ENCODE results near the gene DMXL1.
"Not testable (repeated sequence)": the region's sequence is repeated elsewhere in the genome, so short reads cannot be mapped to it uniquely, and the experiment has no call there.

The DMXL1 gene

DNA sequence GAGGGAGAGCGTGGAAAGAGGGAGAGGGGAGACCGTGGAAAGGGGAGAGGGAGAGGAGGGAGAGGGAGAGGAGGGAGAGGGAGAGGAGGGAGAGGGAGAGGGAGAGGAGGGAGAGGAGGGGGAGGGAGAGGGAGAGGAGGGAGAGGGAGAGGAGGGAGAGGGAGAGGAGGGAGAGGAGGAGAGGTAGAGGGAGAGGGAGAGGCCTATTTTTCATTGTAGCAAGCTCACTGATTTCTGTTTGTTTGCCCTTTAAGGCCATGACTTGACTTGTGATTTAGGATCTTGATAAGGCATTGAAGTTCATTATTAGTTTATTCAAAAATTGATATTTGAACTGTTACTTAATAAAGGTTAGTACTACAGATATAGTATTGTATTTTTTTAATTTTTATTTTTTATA is 52.4 kb downstream of the DMXL1 start:
- no peak for DNase-seq

DNA sequence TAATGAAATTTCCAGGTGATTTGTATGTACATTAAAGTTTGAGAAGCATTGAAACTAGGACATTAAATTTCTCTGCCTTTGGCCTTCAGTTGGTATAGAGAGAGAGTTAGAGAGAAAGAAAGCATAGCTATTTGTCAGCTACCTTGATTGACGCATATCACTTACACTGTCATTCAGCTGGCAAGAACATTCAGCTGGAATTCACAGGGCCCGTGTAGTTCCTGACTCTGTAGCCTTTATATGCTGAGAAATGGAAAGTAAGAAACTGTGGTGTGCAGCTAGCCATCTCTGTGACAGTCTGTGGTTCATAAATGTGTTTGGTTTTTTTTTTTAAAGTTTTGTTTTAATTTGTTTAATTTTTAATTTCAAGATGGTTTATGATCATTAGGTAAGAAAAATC is 58.9 kb downstream of the DMXL1 start:
- DNase-seq: no peak

DNA sequence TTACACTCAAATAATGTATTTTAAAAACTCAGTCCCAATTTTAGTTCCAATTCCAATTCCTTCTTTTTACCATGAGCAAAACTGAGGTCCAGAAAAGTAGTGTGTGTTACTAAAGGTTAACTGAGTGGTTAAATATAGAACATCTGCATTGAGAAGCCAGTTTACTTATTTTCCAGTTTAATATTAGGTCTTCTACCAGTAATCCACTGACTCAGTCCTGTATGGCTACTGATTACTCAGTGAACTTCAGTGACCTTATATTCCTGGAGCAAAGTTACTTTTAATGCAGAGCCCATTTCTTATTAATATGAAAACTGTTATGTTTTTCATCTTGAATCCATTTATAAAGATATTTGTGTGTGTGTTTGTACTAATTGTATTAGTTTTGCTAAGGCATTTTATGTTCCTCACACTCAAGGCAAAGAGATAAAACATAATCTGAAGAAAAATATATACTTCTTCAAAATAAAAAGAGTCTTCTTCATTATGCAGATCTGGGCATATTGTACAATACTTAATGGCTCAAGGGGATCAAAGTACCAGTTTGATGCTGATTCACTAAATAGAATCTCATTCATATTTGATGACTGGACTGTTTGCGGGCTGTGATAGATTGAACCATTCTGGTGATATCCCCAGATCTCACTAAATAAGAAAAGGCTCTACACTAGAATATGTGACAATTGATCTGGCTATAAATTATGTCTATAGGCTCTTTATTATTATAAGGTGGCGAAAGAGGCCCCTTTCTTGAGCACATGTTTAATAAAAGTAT is 60.8 kb downstream of the DMXL1 start:
- no peak for DNase-seq

DNA sequence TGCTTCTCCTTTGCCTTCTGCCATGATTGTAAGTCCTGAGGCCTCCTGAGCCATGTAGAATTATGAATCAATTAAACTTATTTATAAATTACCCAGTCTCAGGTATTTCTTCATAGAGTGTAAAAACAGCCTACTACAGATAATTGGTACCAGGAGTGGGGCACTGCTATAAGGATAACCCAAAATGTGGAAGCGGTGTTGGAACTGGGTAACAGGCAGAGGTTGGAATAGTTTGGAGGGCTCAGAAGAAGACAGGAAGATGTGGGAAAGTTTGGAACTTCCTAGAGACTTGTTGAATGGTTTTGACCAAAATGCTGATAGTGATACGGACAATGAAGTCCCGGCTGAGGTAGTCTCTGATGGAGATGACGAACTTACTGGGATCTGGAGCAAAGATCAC is 64.9 kb downstream of the DMXL1 start:
- not testable (repeated sequence) for DNase-seq

DNA sequence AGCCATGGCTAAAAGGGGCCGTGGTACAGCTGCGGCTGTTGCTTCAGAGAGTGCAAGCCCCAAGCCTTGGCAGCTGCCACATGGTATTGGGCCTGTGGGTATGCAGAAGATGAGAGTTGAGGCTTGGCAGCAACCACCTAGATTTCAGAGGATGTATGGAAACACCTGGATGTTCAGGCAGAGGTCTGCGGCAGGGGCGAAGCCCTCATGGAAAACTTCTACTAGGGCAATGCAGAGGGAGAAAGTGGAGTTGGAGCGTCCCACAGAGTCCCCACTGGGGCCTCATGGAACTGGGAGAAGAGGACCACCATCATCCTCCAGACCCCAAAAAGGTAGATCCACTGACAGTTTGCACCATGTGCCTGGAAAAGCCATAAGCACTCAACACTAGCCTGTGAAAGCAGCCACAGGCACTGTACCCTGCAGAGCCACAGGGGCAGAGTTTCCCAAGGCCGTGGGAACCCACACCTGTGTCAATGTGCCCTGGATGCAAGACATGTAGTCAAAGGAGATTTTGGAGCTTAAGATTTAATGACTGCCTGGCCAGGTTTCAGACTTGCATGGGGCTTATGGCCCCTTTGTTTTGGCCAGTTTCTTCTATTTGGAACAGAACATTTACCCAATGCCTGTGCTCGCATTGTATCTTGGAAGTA is 65.9 kb downstream of the DMXL1 start:
- no peak for DNase-seq

DNA sequence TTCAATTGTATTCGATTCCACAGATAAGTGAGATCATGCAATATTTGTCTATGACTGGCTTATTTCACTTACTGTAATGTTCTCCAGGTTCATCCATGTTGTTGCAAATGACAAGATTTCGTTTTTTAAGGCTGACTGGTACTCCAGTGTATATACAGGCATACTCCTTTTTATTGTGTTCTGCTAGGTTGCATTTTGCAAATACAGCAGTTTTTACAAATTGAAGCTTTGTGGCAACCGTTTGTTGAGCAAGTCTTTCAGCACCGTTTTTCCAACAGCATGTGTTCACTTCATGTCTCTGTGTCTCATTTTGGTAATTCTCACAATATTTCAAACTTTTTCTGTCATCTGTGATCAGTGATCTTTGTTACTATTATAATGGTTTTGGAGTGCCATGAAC is 82.7 kb downstream of the DMXL1 start:
- DNase-seq: no peak

DNA sequence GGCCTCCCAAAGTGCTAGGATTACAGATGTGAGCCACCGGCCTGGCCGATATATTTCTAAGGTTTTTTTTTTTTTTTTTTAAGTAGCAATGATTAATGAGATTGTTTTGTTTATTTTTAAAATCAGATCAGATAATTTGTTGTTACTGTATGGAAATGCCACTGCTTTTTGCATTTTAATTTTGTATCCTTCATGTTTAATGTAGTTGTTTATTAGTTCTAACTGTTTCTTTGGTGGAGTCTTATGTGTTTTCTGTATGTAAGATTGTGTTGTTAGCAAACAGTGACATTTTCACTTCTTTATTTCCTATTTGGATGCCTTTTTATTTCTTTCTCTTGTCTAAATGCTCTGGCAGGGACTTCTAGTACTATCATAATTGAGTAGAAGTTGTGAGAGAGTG is 87.3 kb downstream of the DMXL1 start:
- DNase-seq: no peak

DNA sequence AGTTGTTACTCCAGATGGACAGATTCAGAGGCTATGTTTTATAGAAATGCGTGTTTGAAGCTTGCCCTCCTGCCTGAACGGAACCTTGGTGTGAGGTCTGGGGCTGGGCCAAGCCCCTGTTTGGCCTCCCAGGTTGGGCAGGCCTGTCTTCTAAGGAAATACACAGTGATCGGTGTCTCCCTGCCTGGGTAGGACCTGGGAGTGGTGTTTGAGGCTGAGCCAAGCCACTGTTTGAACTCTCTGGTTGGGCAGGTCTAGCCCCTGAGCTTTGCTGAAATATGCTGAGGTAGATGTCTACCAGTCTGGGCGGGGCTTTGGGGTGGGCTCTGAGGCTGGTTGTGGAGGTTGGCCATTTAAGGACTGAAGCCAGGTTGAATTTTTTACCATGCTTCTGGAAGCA is 90.5 kb downstream of the DMXL1 start:
- DNase-seq: no peak

DNA sequence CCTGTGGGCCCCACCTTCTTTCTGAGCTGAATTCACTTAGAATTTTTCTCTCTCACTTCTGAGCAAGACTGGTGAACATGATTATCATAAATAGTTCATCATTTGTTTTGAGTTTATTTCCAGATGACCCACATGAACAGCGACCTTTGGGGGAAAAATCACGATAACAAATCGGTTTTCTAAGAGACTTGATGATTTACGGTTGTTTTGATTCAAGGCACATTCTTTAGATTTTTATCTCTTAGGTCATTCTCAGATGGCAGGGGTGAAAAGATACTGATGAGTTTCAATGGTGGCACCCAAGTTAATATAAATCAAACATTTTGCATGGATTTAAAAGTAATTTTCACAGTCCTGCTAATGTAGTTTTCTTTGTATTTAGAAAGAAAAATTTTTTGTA is 95.1 kb downstream of the DMXL1 start:
- no peak for DNase-seq

DNA sequence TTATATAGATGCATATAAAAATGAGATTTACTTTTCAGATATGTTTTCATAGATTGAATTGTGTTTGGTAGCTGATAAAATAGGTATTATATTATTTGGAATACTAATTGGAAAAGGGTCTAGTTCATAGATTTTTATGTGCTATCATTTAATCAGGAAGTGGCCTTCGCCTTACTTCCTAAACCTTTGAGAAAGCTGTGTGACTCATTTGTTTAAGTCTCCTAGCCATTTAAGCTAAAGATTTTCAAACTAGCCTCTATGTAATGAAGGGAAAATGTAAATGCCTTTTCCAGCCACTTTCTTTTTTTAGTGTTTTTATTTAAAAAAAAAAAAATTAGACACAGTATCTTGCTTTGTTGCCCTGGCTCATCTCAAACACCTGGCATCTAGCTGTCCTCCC is 97.5 kb downstream of the DMXL1 start:
- DNase-seq: no peak

DNA sequence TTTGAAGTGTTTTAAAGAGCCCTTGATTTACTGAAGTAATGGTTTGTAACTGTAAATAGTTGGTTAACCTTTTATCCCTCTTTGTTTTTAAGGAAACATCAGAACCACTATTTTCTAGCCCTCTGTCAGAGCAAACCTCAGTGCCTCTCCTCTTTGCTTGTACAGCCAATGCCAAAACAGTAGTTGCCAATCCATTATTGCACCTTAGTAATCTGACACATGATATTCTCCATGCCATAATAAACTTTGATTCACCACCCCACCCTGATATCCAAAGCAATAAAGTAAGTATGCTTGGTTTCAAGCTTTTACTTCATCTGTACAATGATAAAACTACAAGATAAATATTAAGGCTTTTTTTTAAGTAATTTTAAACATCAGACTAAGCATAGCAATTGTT is 100.8 kb downstream of the DMXL1 start:
- DNase-seq: no peak

DNA sequence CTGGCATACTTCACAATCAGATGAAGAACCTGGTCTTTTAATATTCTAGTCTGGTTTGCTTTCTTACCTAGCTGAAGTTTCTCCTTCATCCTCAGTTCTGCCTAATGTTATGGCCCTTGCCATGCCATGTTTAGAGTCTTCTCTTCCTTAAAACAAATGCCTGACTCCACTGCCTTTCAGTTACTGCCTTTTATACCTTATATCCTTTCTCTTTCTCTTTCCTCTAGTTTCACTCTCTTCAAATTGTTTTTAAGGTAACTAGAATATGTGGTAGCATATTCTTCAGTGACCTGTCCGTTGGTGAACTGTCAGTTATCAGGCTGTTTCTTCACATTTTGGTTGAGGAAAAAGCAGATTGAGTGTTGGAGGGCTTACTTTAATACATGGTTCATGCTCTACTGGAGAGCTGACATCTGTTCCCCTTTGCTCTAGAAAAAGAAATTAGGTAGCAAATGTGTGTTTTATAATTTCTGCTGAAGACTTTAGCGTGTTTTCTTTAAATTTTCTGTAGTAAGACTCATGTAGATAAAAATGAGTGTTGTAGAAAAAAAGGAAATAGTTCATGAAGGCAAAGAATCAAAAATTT is 103.8 kb downstream of the DMXL1 start:
- no peak for DNase-seq

DNA sequence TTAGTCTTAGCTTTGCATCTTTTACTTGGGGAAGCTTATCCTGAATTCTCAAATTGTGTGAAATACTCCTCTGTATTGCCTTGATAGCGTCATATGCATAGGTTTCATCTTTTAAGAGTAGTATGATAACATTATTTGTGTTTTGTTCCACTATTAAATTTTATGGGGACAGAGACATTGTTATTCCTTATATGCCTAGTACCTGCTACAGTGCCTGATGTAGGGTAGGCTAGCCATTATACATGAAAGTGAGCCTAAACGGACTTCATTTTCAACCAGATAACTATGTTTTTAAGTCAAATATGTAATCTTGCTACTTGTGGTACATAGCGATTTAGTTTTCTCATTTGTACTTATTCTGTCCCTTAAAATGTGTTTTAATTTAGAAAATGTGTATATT is 105.9 kb downstream of the DMXL1 start:
- no peak for DNase-seq

DNA sequence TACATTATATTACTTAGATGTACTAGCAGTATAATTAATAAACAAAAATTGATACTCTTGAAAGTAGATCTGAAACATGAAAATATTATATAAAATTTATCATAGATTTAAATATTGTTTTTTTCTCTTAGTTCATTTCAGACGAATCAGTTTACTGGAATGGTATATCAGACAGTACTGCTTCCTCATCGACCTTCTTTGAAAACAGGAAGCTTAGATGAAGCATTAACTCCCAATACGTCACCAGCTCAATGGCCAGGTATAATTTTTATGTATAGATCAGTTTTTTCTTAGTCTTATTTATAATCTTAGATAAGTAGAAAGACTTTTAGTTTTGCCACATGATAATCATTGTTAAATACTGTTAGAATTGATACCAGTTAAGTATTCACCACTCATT is 106.3 kb downstream of the DMXL1 start:
- no peak for DNase-seq

DNA sequence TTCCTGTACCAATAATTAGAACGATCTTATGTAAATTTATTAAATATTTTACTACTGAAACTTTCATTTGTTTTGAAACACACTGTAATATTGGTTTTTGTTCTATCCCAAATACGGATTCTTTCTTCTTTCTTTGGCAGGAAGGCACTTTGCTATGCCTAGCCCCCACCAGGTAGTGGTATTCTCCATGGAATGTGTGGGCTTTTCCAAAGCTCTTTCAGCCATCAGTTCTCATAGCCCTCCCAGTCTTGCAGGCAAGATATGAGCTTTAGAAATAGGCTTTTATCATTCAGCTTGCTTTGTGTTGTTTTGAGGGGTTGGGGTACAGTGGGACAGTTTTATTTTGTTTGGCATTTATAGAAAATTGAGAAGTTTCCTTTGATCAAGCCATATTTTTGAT is 107.5 kb downstream of the DMXL1 start:
- DNase-seq: no peak

DNA sequence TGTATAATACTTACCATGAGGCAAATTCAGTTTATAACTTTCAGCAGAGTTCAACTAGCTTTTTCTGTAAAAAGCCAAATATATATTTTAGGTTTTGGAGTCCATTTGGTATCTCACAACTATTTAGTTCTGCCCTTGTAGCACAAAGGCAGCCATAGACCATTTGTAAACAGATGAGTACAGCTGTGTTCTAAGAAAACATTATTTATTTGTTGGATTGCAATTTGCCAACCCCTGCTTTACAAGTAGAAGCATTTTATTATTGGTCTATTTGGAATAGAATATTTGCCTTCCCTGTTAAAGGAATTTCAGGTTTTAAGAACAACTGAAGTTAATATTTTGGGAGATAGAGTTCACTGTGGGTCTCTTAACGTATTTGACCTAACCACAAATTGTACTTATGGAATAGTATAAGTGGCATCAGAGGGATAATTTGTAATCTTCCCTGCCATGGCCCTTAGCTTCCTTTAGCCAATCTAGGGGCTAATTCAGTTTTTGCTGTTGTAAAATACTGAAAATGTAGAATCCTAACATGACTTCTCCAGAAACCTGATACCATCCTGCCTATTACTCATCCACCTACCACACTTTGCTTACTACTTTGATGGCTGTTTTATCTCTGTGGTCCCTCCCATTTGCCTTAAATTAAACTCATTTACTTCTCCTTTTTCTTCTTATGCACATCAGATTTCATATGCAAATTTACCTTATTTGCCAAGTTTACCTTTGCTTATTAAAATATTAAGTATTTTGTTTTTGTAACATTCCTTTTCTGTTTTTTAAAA is 109.2 kb downstream of the DMXL1 start:
- no peak for DNase-seq

DNA sequence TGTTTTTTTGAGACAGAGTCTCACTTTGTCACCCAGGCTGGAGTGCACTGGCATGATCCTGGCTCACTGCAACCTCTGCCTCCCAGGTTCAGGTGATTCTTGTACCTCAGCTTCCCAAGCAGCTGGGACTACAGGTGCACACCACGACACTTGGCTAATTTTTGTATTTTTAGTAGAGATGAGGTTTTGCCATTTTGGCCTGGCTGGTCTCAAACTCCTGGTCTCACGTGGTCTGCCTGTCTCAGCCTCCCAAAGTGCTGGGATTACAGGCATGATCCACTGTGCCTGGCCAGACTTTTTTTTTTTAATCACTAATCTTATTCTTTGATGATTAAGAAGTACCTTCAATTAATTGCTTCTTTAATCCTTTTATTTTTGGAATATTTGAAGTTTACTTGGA is 114.6 kb downstream of the DMXL1 start:
- not testable (repeated sequence) for DNase-seq

DNA sequence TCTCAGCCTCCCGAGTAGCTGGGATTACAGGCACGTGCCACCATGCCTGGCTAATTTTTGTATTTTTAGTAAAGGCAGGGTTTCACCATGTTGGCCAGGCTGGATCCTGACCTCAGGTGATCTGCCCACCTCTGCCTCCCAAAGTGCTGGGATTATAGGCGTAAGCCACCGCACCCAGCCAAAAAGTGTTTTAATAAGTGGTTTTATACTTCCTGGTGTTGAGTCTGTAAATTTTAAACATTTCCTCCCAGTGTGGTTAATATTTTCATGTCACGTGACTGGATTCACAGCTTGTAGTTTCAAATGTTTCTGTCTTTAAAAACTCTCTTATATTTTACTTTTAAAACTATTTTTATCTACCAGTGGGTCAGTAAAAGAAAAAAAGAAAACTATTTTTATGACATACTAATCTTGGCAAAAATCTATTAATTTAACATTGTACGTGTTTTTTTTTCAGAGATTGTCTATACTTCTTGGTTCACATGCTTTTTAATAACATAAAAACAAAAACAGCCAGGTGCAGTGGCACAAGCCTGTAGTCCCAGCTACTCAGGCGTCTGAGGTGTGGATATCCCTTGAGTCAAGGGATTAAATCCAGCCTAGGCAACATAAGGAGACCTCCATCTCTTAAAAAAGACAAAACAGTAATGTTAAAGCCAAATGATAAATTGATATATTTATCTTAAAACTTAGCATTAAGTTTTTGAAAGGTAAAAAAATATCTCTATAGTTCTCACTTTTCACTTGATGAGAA is 117.1 kb downstream of the DMXL1 start:
- DNase-seq: no peak

DNA sequence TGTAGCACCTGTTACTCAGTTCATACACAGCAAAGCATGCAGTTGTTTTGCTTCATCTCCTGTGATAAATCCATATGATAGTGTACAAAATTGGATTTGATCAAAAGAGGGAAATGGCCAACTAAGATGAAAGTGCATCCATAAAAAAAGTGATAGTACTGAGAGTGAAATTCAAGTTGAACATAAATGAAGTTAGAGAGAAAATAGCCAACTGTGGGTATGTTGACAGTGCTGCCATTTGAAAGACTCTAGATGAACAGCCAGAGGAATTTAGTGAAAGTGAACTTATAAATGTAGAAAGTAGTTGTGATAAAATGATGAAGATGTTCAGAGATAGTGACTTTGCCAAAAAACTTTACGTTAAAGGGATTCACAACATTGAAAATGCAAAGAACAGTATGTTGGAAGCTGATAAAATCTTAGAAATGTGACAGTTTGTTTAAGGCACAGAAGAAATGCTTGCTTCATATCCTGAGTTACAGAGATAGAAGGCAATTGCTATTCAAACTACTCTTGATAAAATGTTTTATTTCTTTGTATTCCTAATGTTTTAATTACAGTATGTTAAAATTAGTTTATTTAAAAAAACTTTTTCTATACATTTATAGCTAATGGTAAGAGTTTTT is 119.7 kb downstream of the DMXL1 start:
- DNase-seq: no peak

DNA sequence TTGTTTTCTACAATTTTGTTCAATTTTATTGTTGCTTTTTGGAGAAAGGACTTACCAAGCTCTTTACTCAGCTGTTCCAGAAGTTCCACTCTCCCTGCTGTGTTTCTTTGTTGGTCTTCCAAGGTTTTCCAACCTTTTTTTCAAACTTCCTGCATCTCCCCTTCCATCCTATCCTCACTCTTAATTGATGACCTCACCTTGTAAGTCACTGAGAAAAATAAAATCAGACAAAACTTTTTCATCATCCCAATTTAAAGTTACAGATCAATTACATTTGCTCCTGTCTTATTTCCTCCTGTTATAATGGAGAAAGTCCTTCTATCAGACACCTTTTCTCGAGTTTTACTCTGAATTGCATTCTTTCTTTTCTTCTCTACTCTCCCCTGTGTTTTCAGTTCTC is 121.1 kb downstream of the DMXL1 start:
- no peak for DNase-seq

DNA sequence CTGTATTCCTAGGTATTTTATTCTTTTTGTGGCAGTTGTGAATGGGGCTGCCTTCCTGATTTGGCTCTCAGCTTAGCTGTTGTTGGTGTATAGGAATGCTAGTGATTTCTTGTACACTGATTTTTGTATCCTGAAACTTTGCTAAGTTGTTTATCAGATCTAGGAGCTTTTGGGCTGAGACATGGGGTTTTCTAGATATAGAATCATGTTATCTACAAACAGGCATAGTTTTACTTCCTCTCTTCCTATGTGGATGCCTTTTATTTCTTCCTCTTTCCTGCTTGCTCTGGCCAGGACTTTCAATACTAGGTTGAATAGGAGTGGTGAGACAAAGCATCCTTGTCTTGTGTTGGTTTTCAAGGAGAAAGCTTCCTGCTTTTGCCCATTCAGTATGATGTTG is 129.9 kb downstream of the DMXL1 start:
- no peak for DNase-seq

DNA sequence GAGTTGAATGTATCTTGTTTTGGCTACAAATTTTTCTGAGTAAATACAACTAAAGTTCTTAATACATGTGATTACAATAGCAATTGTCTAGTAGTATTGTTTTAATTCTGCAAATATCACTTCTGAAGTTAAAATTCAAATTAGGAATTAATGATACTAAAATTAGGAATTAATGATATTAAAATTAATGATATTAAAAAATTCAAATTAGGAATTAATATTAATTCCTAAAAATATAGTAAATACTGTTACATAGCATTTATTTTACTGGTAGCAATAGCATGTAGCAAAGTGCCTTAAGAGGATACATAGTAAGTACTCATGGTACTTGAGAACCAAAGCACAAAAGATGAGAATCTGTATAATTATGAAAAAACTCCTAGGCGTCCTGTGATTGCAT is 136.2 kb downstream of the DMXL1 start:
- no peak for DNase-seq

DNA sequence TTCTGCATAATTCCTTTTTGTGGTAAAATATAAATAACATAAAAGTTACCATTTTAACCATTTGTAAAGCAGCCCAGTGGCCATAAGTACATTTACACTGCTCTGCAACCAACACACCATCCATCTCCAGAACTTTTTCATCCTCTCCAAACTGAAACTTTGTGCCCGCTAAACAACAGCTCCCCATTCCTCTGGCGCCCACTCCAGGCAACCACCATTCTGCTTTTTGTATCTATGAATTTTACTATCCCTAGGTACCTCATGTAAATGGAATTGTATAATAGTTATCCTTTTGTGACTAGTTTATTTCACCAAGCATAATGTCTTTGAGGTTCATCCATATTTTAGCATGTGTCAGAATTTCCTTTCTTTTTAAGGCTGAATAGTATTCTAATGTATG is 141.1 kb downstream of the DMXL1 start:
- no peak for DNase-seq

Data from NCI-H1048 (cell line).